ENCODE data around the gene ACAP1. TPM values are rescaled to one million over a fixed set of nuclear protein-coding genes. Genes with fewer than 3 reads are reported as not detected.
"Not testable (repeated sequence)": the region's sequence is repeated elsewhere in the genome, so short reads cannot be mapped to it uniquely, and the experiment has no call there.

ACAP1 gene
- total RNA-seq, 1 donor from 2014 or later, result 3.2 TPM

- Mint-ChIP-seq H3K4me3 (no peak overlapping the region), H3K27ac (no peak overlapping the region), H3K9me3 (no peaks in the 10 kb centered on the region), H3K27me3 (peaks cover 22% of the 10 kb centered on the region), H3K36me3 (no peaks in the 10 kb centered on the region), H3K4me1 (ENCODE audit: unreplicated experiment) (no peaks in the 10 kb centered on the region)
- TF ChIP-seq CTCF (conservative IDR thresholded peaks at IDR 0.05), result no peak
- no peak for DNase-seq (ENCODE audit: extremely low spot score, unreplicated experiment)
Observed at GRCh38 chr17:7367083-7367482, 30.8 kb downstream of the ACAP1 start.

DNA sequence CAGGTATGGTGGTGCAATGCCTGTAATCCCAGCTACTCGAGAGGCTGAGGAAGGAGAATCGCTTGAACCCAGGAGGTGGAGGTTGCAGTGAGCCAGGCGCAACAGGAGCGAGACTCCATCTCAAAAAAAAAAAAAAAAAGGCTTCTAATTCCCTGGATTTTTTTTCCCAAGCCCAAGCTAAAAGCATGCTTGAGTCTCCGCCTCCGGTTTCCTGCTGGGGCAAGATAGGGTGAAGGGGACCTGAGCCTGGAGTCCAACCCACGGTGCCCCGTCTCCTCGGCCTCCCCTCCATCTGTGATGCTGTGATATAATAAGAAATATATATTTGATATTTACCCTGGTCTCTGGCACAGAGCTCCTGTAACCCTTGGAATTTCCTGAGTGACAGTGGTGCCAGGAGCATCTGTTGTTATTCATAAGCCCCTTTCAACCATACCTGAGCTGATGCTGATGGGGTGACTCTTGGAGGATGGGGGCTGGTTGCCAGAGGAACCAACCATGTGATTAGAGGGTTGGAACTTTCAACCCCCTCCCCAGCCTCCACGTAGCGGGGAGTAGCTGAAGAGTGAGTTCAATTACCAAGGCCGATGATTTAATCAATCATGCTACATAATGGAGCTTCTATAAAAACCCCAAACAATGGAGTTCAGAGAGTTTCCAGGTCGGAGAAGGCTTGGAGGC, 31.7 kb downstream of the ACAP1 start:
- H3K4me1 Mint-ChIP-seq (ENCODE audit: unreplicated experiment), result no peaks in the 10 kb centered on the region
- H3K27ac Mint-ChIP-seq, result no peak overlapping the region
- H3K9me3 Mint-ChIP-seq, result no peaks in the 10 kb centered on the region
- peaks cover 21% of the 10 kb centered on the region for H3K27me3 Mint-ChIP-seq
- H3K4me3 Mint-ChIP-seq, result no peak overlapping the region
- no peaks in the 10 kb centered on the region for H3K36me3 Mint-ChIP-seq
- DNase-seq (ENCODE audit: extremely low spot score, unreplicated experiment), result no peak
- TF ChIP-seq CTCF (conservative IDR thresholded peaks at IDR 0.05), result no peak

DNA sequence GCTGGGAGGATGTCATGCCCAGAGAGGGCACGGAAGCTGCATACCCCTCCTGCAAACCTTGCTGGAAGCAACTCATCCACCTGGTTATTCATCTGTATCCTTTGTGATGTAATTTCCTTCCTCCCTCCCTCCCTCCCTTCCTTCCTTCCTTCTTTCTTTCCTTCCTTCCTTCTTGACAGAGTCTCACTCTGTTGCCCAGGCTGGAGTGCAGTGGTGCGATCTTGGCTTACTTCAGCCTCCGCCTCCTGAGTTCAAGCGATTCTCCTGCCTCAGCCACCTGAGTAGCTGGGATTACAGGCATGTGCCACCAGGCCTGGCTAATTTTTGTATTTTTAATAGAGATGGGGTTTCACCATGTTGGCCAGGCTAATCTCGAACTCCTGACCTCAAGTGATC, 32.3 kb downstream of the ACAP1 start:
- H3K9me3 Mint-ChIP-seq; H3K36me3 Mint-ChIP-seq; H3K4me1 Mint-ChIP-seq (ENCODE audit: unreplicated experiment); H3K27ac Mint-ChIP-seq; H3K4me3 Mint-ChIP-seq; DNase-seq (ENCODE audit: extremely low spot score, unreplicated experiment): not testable (repeated sequence)
- peaks cover 21% of the 10 kb centered on the region for H3K27me3 Mint-ChIP-seq

DNA sequence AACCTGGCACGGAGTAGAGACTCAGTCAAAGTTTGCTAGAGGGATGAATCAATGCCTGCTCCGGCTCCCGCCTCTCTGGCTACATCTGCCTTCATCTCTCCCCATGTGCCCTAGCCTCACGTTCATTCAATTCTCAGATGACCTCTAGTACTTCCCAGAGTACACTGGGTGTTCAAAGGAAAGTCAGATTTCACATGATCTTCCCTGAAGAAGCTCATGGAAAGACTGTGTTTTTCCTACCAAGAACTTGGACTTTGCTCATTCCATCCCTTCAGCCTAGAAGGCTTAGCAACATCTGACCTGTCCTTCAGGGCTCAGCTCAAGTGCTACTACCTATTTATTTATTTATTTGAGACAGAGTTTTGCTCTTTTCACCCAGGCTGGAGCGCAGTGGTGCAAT, 33.5 kb downstream of the ACAP1 start:
- Mint-ChIP-seq H3K4me1 (ENCODE audit: unreplicated experiment) (no peaks in the 10 kb centered on the region), H3K36me3 (no peaks in the 10 kb centered on the region), H3K27me3 (peaks cover 21% of the 10 kb centered on the region), H3K4me3 (no peak overlapping the region), H3K9me3 (no peaks in the 10 kb centered on the region), H3K27ac (no peak overlapping the region)
- no peak for TF ChIP-seq CTCF (conservative IDR thresholded peaks at IDR 0.05)
- DNase-seq (ENCODE audit: extremely low spot score, unreplicated experiment), result no peak

- H3K9me3 Mint-ChIP-seq, result no peaks in the 10 kb centered on the region
- H3K27me3 Mint-ChIP-seq, result peaks cover 18% of the 10 kb centered on the region
Observed at GRCh38 chr17:7370853-7371252, 34.5 kb downstream of the ACAP1 start.

GRCh38 chr17:7374353-7374752, 38.0 kb downstream of the ACAP1 start:
- Mint-ChIP-seq H3K36me3 (no peaks in the 10 kb centered on the region), H3K27ac (no peak overlapping the region), H3K4me1 (ENCODE audit: unreplicated experiment) (no peaks in the 10 kb centered on the region), H3K9me3 (peaks cover 4% of the 10 kb centered on the region), H3K27me3 (peaks cover 19% of the 10 kb centered on the region), H3K4me3 (no peak overlapping the region)
- DNase-seq (ENCODE audit: extremely low spot score, unreplicated experiment), result no peak
- no peak for TF ChIP-seq CTCF (conservative IDR thresholded peaks at IDR 0.05)

More at GRCh38 chr17:7370853-7371252, 34.5 kb downstream of the ACAP1 start:
- Mint-ChIP-seq H3K4me1 (ENCODE audit: unreplicated experiment) (no peaks in the 10 kb centered on the region), H3K4me3 (no peak overlapping the region), H3K27ac (no peak overlapping the region), H3K36me3 (no peaks in the 10 kb centered on the region)
- TF ChIP-seq CTCF (conservative IDR thresholded peaks at IDR 0.05), result no peak
- no peak for DNase-seq (ENCODE audit: extremely low spot score, unreplicated experiment)

Data from type B pancreatic cell (in vitro differentiated cells).